ENCODE measurements around the gene MLX. TPM values are rescaled to one million over a fixed set of nuclear protein-coding genes. Genes with fewer than 3 reads are reported as not detected.
A peak's percentile ranks its signal among the peaks of the same experiment; 100 is the strongest.
"Not testable (repeated sequence)": the region's sequence is repeated elsewhere in the genome, so short reads cannot be mapped to it uniquely, and the experiment has no call there.

Gene MLX
- total RNA-seq, 1 donor from 2014 or later: 75.4 TPM

GRCh38 chr17:42553866-42554249, 13.0 kb upstream of the MLX start:
- Mint-ChIP-seq H3K36me3 (ENCODE audit: low read depth) (peaks cover 1% of the 10 kb centered on the region), H3K9me3 (no peaks in the 10 kb centered on the region), H3K27me3 (ENCODE audit: insufficient read depth) (no peaks in the 10 kb centered on the region), H3K27ac (peak overlapping the region; percentile 95), H3K4me1 (ENCODE audit: low read depth) (peaks cover 12% of the 10 kb centered on the region), H3K4me3 (peak overlapping the region; percentile 94)
- no peak for DNase-seq (ENCODE audit: low spot score)
- intact Hi-C loops (cut with micrococcal nuclease): loop anchor here (1.0 kb wide), 1 partner anchor 18 kb away; the partner anchor contains the start of gene NAGLU

GRCh38 chr17:42554250-42555121, 12.4 kb upstream of the MLX start:
- Mint-ChIP-seq H3K36me3 (ENCODE audit: low read depth) (peaks cover 1% of the 10 kb centered on the region), H3K9me3 (no peaks in the 10 kb centered on the region), H3K4me1 (ENCODE audit: low read depth) (peaks cover 6% of the 10 kb centered on the region), H3K27me3 (ENCODE audit: insufficient read depth) (no peaks in the 10 kb centered on the region), H3K4me3 (peak overlapping the region; percentile 94), H3K27ac (peak overlapping the region; percentile 95)
- DNase-seq (ENCODE audit: low spot score): peak; percentile 75
- intact Hi-C loops (cut with micrococcal nuclease): loop anchor here (1.0 kb wide), 1 partner anchor 18 kb away; the partner anchor contains the start of gene NAGLU

- Mint-ChIP-seq H3K4me3 (peak overlapping the region; percentile 94), H3K27ac (peak overlapping the region; percentile 95), H3K27me3 (ENCODE audit: insufficient read depth) (no peaks in the 10 kb centered on the region), H3K9me3 (no peaks in the 10 kb centered on the region), H3K36me3 (ENCODE audit: low read depth) (peaks cover 1% of the 10 kb centered on the region), H3K4me1 (ENCODE audit: low read depth) (peaks cover 6% of the 10 kb centered on the region)
- intact Hi-C loops (cut with micrococcal nuclease): no loop called here
- no peak for DNase-seq (ENCODE audit: low spot score)
Observed at GRCh38 chr17:42555122-42555622, 11.7 kb upstream of the MLX start.

- intact Hi-C loops (cut with micrococcal nuclease); H3K27me3 Mint-ChIP-seq (ENCODE audit: insufficient read depth); H3K9me3 Mint-ChIP-seq; DNase-seq (ENCODE audit: low spot score); H3K4me1 Mint-ChIP-seq (ENCODE audit: low read depth); H3K36me3 Mint-ChIP-seq (ENCODE audit: low read depth); H3K27ac Mint-ChIP-seq: not testable (repeated sequence)
- H3K4me3 Mint-ChIP-seq: peak overlapping the region; percentile 94
Observed at GRCh38 chr17:42555961-42556617, 10.8 kb upstream of the MLX start.

- H3K9me3 Mint-ChIP-seq: no peaks in the 10 kb centered on the region
- no peak overlapping the region for H3K27ac Mint-ChIP-seq
- no peak overlapping the region for H3K4me3 Mint-ChIP-seq
- DNase-seq (ENCODE audit: low spot score): no peak
- intact Hi-C loops (cut with micrococcal nuclease): no loop called here
- H3K27me3 Mint-ChIP-seq (ENCODE audit: insufficient read depth): no peaks in the 10 kb centered on the region
- peaks cover 3% of the 10 kb centered on the region for H3K36me3 Mint-ChIP-seq (ENCODE audit: low read depth)
- H3K4me1 Mint-ChIP-seq (ENCODE audit: low read depth): peaks cover 25% of the 10 kb centered on the region
Observed at GRCh38 chr17:42559075-42559474, 7.8 kb upstream of the MLX start.

- no peak overlapping the region for H3K27ac Mint-ChIP-seq
- no peak for DNase-seq (ENCODE audit: low spot score)
- H3K36me3 Mint-ChIP-seq (ENCODE audit: low read depth): peaks cover 3% of the 10 kb centered on the region
- peak overlapping the region; percentile 52 for H3K4me3 Mint-ChIP-seq
- intact Hi-C loops (cut with micrococcal nuclease): loop anchor here (10.0 kb wide), 1 partner anchor 425 kb away; the partner anchor contains the start of genes PTGES3L and RUNDC1
- H3K4me1 Mint-ChIP-seq (ENCODE audit: low read depth): peaks cover 25% of the 10 kb centered on the region
- H3K27me3 Mint-ChIP-seq (ENCODE audit: insufficient read depth): no peaks in the 10 kb centered on the region
- H3K9me3 Mint-ChIP-seq: no peaks in the 10 kb centered on the region
Observed at GRCh38 chr17:42560246-42560645, 6.7 kb upstream of the MLX start.

- no peaks in the 10 kb centered on the region for H3K9me3 Mint-ChIP-seq
- DNase-seq (ENCODE audit: low spot score): peak; percentile 91
- peak within 1 kb of the TSS; percentile 87 for H3K4me3 Mint-ChIP-seq
- H3K36me3 Mint-ChIP-seq (ENCODE audit: low read depth): peaks cover 6% of the 10 kb centered on the region
- H3K27ac Mint-ChIP-seq: peak within 1 kb of the TSS; percentile 92
- intact Hi-C loops (cut with micrococcal nuclease): loop anchor here (1.0 to 10.0 kb wide), 2 partner anchors 15 to 423 kb away; partner anchors contain the start of genes PSMC3IP, PTGES3L and RUNDC1
- H3K27me3 Mint-ChIP-seq (ENCODE audit: insufficient read depth): no peaks in the 10 kb centered on the region
- peaks cover 25% of the 10 kb centered on the region for H3K4me1 Mint-ChIP-seq (ENCODE audit: low read depth)
Observed at GRCh38 chr17:42561897-42562387, 5.0 kb upstream of the MLX start, which contains the start of gene COASY. Gene COASY, plus strand, starts transcription at chr17:42562148. Its CDS starts 475 bp downstream, at chr17:42562623.

- intact Hi-C loops (cut with micrococcal nuclease): loop anchor here (1.0 to 10.0 kb wide), 2 partner anchors 15 to 422 kb away; partner anchors contain the start of genes PSMC3IP, PTGES3L and RUNDC1
- Mint-ChIP-seq H3K27ac (peak overlapping the region; percentile 92), H3K4me3 (peak overlapping the region; percentile 87), H3K4me1 (ENCODE audit: low read depth) (peaks cover 26% of the 10 kb centered on the region), H3K36me3 (ENCODE audit: low read depth) (peaks cover 9% of the 10 kb centered on the region), H3K9me3 (no peaks in the 10 kb centered on the region), H3K27me3 (ENCODE audit: insufficient read depth) (no peaks in the 10 kb centered on the region)
- no peak for DNase-seq (ENCODE audit: low spot score)
Observed at GRCh38 chr17:42562388-42563142, 4.3 kb upstream of the MLX start.

GRCh38 chr17:42563143-42563509, 3.8 kb upstream of the MLX start:
- Mint-ChIP-seq H3K4me3 (peak overlapping the region; percentile 87), H3K9me3 (no peaks in the 10 kb centered on the region), H3K27ac (no peak overlapping the region), H3K36me3 (ENCODE audit: low read depth) (peaks cover 12% of the 10 kb centered on the region), H3K27me3 (ENCODE audit: insufficient read depth) (no peaks in the 10 kb centered on the region), H3K4me1 (ENCODE audit: low read depth) (peaks cover 31% of the 10 kb centered on the region)
- DNase-seq (ENCODE audit: low spot score): no peak
- intact Hi-C loops (cut with micrococcal nuclease): loop anchor here (10.0 kb wide), 1 partner anchor 422 kb away; the partner anchor contains the start of genes PTGES3L and RUNDC1

GRCh38 chr17:42563543-42563942, 3.4 kb upstream of the MLX start:
- H3K4me1 Mint-ChIP-seq (ENCODE audit: low read depth): peaks cover 33% of the 10 kb centered on the region
- peak overlapping the region; percentile 87 for H3K4me3 Mint-ChIP-seq
- intact Hi-C loops (cut with micrococcal nuclease): loop anchor here (10.0 kb wide), 1 partner anchor 421 kb away; the partner anchor contains the start of genes PTGES3L and RUNDC1
- H3K9me3 Mint-ChIP-seq: no peaks in the 10 kb centered on the region
- no peaks in the 10 kb centered on the region for H3K27me3 Mint-ChIP-seq (ENCODE audit: insufficient read depth)
- peaks cover 15% of the 10 kb centered on the region for H3K36me3 Mint-ChIP-seq (ENCODE audit: low read depth)
- H3K27ac Mint-ChIP-seq: no peak overlapping the region
- no peak for DNase-seq (ENCODE audit: low spot score)

- Mint-ChIP-seq H3K9me3 (no peaks in the 10 kb centered on the region), H3K4me1 (ENCODE audit: low read depth) (peaks cover 37% of the 10 kb centered on the region)
- intact Hi-C loops (cut with micrococcal nuclease): loop anchor here (10.0 kb wide), 1 partner anchor 421 kb away; the partner anchor contains the start of genes PTGES3L and RUNDC1
Observed at GRCh38 chr17:42563950-42564349, 3.0 kb upstream of the MLX start.

More at GRCh38 chr17:42563950-42564349, 3.0 kb upstream of the MLX start:
- peaks cover 17% of the 10 kb centered on the region for H3K36me3 Mint-ChIP-seq (ENCODE audit: low read depth)
- no peak overlapping the region for H3K27ac Mint-ChIP-seq
- peak overlapping the region; percentile 87 for H3K4me3 Mint-ChIP-seq
- no peak for DNase-seq (ENCODE audit: low spot score)
- H3K27me3 Mint-ChIP-seq (ENCODE audit: insufficient read depth): no peaks in the 10 kb centered on the region

All from activated T-helper 1 cell treated with anti-CD3 and anti-CD28 coated beads, Interleukin-12 subunit alpha, Interleukin-12 subunit beta, Interleukin-2, Interleukin-4 antibody, amounts not matched to agents 30 ng/mL and 10 ng/mL and 1 ng/mL, durations not matched to agents 14 hours and 24 hours and 36 hours (primary cell).